ENCODE measurements around the gene SLC45A3. TPM values are rescaled to one million over a fixed set of nuclear protein-coding genes. Genes with fewer than 3 reads are reported as not detected.

The SLC45A3 gene
- total RNA-seq, 2 donors from 2014 or later = 17.9 to 29.6 TPM

- no peaks in the 10 kb centered on the region for H3K9me3 ChIP-seq
- no peaks in the 10 kb centered on the region for H3K4me1 ChIP-seq
- H3K4me3 ChIP-seq = no peak overlapping the region
- H3K36me3 ChIP-seq = peaks cover 5% of the 10 kb centered on the region
- no peaks in the 10 kb centered on the region for H3K27me3 ChIP-seq
- intact Hi-C loops (cut with DNase I) = no loop called here
- TF ChIP-seq, protein P1, sequence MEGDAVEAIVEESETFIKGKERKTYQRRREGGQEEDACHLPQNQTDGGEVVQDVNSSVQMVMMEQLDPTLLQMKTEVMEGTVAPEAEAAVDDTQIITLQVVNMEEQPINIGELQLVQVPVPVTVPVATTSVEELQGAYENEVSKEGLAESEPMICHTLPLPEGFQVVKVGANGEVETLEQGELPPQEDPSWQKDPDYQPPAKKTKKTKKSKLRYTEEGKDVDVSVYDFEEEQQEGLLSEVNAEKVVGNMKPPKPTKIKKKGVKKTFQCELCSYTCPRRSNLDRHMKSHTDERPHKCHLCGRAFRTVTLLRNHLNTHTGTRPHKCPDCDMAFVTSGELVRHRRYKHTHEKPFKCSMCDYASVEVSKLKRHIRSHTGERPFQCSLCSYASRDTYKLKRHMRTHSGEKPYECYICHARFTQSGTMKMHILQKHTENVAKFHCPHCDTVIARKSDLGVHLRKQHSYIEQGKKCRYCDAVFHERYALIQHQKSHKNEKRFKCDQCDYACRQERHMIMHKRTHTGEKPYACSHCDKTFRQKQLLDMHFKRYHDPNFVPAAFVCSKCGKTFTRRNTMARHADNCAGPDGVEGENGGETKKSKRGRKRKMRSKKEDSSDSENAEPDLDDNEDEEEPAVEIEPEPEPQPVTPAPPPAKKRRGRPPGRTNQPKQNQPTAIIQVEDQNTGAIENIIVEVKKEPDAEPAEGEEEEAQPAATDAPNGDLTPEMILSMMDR (IDR thresholded peaks at IDR 0.05) = no peak
- H3K9ac ChIP-seq (ENCODE audit: low read depth in 2 of 2, low read length in 2 of 2) = no peak overlapping the region
- no peak overlapping the region for H3K27ac ChIP-seq
- no peak for DNase-seq
These were observed 67.8 kb downstream of the SLC45A3 start for GRCh38 chr1:205612556-205612955.

DNA sequence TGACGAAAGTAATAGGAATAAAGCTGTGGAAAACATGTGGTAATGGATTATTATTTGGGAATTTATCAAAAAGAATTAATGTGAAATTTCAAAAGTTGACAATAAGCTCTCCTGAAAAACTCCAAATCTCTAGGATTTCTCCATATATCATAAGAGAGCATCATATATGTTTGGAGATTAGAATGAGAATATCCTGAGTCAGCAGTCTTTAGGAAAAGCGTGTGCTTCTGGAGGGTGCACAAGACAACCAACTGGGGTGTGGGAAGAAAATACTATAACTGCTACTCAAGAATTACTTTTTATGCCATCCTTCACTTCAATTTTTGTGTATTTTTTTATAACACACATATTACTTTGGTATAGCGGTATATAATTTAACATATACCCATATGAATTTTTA, 68.2 kb downstream of the SLC45A3 start:
- DNase-seq = no peak
- intact Hi-C loops (cut with DNase I) = no loop called here
- H3K9me3 ChIP-seq = no peaks in the 10 kb centered on the region
- no peak overlapping the region for H3K9ac ChIP-seq (ENCODE audit: low read depth in 2 of 2, low read length in 2 of 2)
- H3K4me3 ChIP-seq = no peak overlapping the region
- TF ChIP-seq, protein P1 (IDR thresholded peaks at IDR 0.05) = no peak
- H3K27ac ChIP-seq = no peak overlapping the region
- H3K4me1 ChIP-seq = no peaks in the 10 kb centered on the region
- H3K27me3 ChIP-seq = no peaks in the 10 kb centered on the region
- peaks cover 5% of the 10 kb centered on the region for H3K36me3 ChIP-seq

DNA sequence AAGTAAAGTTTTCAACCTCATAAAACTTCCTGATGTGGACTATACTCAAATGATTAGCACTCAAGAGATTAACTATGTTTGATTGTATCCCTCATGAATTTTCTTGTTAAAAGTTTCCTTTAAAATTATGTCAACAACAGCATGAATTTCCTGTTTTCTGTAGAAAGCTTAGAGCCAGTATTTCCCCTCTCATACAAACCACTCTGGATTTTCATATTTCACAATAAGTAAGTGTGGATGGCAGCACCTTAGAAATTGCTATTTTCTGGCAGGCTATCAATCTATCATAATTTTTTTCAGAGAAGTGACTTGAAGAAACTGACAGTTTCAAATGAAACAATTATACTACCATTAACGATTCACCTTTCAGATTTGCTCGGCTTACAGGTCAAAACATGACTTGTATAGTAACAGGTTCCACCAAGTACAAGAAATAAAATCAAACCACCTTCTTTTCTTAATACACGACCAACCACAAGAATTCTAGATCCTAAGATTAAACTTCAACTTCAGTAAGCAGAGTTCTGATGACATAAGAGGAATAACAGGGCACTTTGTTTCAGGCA, 69.3 kb downstream of the SLC45A3 start:
- TF ChIP-seq, protein P1 (IDR thresholded peaks at IDR 0.05) = no peak
- H3K9me3 ChIP-seq = no peaks in the 10 kb centered on the region
- intact Hi-C loops (cut with DNase I) = no loop called here
- H3K27me3 ChIP-seq = no peaks in the 10 kb centered on the region
- DNase-seq = no peak
- H3K27ac ChIP-seq = no peak overlapping the region
- no peak overlapping the region for H3K9ac ChIP-seq (ENCODE audit: low read depth in 2 of 2, low read length in 2 of 2)
- no peak overlapping the region for H3K4me3 ChIP-seq
- H3K36me3 ChIP-seq = peaks cover 5% of the 10 kb centered on the region
- no peaks in the 10 kb centered on the region for H3K4me1 ChIP-seq

GRCh38 chr1:205610036-205610435, 70.3 kb downstream of the SLC45A3 start:
- intact Hi-C loops (cut with DNase I) = no loop called here
- Histone ChIP-seq H3K36me3 (peaks cover 5% of the 10 kb centered on the region), H3K27ac (no peak overlapping the region), H3K27me3 (no peaks in the 10 kb centered on the region), H3K4me1 (no peaks in the 10 kb centered on the region), H3K9ac (ENCODE audit: low read depth in 2 of 2, low read length in 2 of 2) (no peak overlapping the region), H3K4me3 (no peak overlapping the region), H3K9me3 (no peaks in the 10 kb centered on the region)
- DNase-seq = no peak
- TF ChIP-seq, protein P1 (IDR thresholded peaks at IDR 0.05) = no peak

Other genes starting within 250 kb of the SLC45A3 start
- under 1 TPM; 0.20 to 0.37 TPM for gene BLACAT1, start 224.5 kb downstream of the SLC45A3 start, total RNA-seq
- 10 to 100 TPM; 27.9 to 46.0 TPM for gene CDK18, start 175.8 kb downstream of the SLC45A3 start, total RNA-seq
- 10 to 100 TPM; 30.5 to 37.6 TPM for gene ELK4, start 48.5 kb downstream of the SLC45A3 start, total RNA-seq
- 100 to 1,000 TPM; 117 to 123 TPM for gene NUCKS1, start 69.7 kb upstream of the SLC45A3 start, total RNA-seq
- gene RAB29, start 95.0 kb upstream of the SLC45A3 start, total RNA-seq = 10 to 100 TPM in 1 of 2 donors, 1 to 10 TPM in 1; 7.5 to 10.2 TPM
- 1 to 10 TPM; 4.8 to 8.1 TPM for gene SLC41A1, start 132.7 kb upstream of the SLC45A3 start, total RNA-seq
- gene PM20D1, start 169.6 kb upstream of the SLC45A3 start, total RNA-seq = under 1 TPM in 1 of 2 donors, not detected in 1; 0.27 TPM